SHP77 treated with DMSO at 0.1 percent for 48 hours (cell line): Measurements from ENCODE around the gene TNFAIP1.
A peak's percentile ranks its signal among the peaks of the same experiment; 100 is the strongest.

Source experiments
- DNase-seq: peaks from one replicate; lab custom pipeline; 2025; lab: John Stamatoyannopoulos, UW

The TNFAIP1 gene

GRCh38 chr17:28345419-28346198 is 10.0 kb downstream of the TNFAIP1 start:
- no peak for DNase-seq

DNA sequence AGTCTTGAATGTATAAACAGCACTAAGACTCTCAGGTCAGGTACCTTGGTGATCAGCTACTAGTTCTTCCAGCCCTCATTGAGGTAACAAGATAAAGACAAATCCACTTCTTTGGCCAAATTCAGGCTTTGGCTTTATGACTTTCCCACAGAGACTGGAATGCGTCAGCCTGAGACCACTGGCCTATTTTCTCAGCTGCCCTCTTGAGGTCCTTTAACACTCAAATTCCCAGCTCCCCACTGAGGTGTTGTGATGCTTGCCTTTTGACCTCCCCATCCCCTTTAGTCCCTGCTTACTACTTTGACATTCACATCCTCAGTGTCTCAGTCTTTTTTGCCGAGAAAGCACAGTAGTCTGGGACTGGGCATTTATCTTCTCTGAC is 10.6 kb downstream of the TNFAIP1 start:
- DNase-seq: no peak

GRCh38 chr17:28346746-28347246 is 11.2 kb downstream of the TNFAIP1 start:
- no peak for DNase-seq

GRCh38 chr17:28347261-28347891 is 11.8 kb downstream of the TNFAIP1 start:
- no peak for DNase-seq

- DNase-seq: no peak
Measured at GRCh38 chr17:28348979-28349378, 13.4 kb downstream of the TNFAIP1 start.

DNA sequence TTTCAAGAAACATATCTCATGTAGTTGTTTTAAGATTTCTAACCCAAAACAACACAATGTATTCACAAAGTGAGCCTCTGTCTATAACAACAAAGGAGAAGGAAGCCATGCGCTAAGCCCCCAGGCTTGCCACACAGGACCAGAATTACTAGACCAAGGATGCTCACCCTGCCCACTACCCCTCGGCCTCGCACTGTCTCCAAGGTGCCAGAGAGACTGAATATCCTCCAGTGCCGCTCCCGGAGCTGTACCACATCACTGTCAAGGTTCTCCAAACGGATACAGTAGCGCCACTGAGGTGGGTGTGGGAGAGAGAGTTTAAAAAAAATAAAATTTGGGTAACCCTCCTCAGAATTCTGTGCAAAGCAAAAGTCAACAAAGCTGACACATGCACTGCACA is 14.7 kb downstream of the TNFAIP1 start:
- no peak for DNase-seq

- DNase-seq: peak; percentile 83
Measured at GRCh38 chr17:28357061-28357900, 21.7 kb downstream of the TNFAIP1 start, which contains the start of gene POLDIP2. TSS of gene POLDIP2 (minus strand) at chr17:28357527. CDS start at chr17:28357448, 79 bp downstream.

- no peak for DNase-seq
Measured at GRCh38 chr17:28357901-28358197, 22.3 kb downstream of the TNFAIP1 start.

DNA sequence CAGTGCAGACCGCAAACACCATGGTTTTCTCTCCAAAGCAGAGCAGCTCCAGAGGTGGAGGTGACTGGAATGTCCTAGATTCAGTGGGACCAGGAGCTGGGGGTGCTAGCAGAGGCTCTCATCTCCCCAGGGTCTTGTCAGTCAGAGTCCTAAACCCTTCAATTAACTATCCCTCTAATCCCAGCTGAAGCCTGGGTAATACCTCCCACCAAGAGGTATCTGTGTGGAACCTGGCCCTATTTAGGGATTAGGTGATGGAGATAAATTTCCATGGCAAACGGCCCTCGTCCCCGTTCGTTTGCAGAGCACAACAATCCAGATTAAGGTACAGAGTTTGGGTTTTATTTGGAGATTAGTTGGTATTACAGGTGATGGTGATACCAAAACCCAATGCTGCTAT is 27.6 kb downstream of the TNFAIP1 start:
- no peak for DNase-seq

- no peak for DNase-seq
Measured at GRCh38 chr17:28363776-28364650, 28.5 kb downstream of the TNFAIP1 start.

GRCh38 chr17:28364665-28365363 is 29.3 kb downstream of the TNFAIP1 start, which contains the start of gene SEBOX:
TSS of gene SEBOX (minus strand) at chr17:28365199. CDS start at chr17:28365151, 48 bp downstream.
- no peak for DNase-seq

DNA sequence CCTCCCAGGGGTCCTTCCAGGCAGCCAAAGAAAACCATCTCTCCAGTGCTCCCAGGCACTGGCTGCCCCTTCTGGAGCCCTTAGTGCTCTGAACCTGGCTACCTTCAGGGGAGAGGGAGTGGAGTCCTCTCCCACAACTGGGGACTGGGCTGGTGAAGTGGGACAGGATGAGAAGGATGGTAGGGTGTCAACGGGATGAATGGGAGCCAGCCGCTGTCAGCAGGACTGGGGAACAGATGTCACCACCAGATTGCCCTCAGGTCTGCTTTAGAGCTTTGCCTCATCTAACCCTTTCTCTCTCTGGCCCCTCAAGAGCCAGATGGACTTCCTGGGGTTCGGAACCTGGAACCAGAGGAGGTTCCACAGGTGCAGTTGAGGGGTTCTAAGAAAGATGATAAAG is 29.9 kb downstream of the TNFAIP1 start:
- no peak for DNase-seq

DNA sequence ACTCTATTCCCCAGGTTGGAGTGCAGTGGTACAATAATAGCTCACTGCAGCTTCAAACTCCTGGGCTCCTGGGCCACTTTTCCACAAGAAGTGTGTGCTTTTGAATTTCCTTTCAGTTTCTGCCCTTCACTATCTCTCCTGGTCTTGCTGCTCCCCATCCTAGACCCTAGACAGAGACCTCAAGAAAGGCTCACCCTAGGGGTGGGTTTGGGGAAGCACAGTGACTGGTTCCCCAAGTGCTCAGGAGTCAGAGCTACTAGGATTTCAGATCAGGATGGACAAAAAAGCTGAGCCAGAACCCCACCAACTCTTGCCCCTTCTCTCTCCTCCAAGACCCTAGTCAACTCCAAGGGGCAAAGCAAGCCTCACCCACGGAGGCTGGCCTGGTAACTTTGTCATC is 31.0 kb downstream of the TNFAIP1 start:
- DNase-seq: no peak

GRCh38 chr17:28367641-28368305 is 32.2 kb downstream of the TNFAIP1 start:
- DNase-seq: no peak

GRCh38 chr17:28368306-28368831 is 32.8 kb downstream of the TNFAIP1 start:
- DNase-seq: no peak

DNA sequence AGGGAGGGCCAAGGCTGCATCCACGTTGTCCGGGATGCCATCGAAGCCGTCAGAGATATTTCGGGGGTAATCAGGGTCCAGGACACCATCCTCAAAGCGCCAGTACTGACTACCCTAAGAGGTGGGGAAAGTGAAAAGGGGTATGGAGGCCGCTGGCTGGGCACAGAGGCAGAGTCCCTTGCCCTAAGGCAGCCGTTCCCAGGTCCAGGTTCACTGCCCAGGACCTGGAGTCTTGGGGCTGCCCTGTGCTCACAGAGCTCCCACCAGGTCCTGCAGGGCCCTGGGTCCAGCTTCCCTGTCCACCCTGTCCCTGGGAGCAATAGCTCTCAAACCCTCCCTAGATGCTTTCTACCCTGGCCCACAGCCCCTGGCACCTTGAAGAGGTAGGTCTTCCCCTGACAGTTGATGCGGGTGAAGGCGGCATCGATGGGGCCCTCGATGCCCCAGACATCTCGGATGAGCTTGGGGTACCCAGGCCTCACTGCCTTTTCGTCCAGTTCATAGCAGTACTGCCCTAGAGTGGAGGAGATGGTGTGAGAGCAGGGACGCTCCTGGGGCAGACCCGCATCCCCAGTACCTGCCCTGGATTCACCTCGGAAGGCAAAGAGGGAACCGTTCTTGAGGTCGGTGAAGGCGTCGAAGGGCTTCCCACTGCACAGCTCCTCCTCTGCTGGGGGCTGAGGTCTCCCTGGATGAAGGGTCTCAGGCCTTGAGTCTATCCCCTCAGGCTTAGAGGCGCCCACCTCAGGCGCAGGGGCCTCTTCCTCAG is 33.5 kb downstream of the TNFAIP1 start:
- no peak for DNase-seq

- no peak for DNase-seq
Measured at GRCh38 chr17:28369684-28370034, 34.1 kb downstream of the TNFAIP1 start.

DNA sequence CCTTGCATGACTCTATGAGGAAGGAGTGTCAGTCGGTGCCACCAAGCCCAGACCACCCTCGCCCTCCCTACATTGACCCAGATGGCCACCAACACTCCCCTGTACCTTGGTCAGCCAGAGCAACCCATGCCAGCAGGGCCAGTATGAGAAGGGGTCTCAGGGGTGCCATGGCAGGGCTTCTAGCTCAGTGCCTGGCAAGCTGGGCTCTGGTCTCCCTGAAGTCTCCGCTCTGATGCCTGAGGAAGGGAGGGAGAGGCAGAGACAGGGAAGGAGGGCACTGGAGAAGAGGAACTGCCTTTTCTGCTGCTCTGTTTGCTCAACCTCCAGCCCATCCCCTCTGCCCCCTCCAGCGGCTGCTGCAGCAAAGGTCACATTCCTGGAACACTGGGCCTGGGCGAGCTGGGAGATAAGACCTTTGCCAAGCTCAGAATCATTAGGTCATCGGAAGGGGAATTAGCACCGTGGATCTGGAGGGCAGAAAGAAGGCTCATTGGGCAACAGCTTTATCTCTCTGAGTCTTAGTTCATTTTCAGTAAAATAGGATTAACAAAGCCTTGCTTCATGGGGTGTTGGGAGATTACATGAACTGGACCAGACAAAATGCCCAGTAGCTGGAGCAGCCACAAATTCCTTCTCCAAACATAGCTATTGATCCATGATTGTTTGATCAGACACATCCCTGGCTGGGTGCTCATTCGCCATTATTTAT is 34.6 kb downstream of the TNFAIP1 start, which contains the start of gene VTN:
VTN (minus strand) TSS at position 273 of the 709 bp plus-strand sequence; CDS start at position 169, 104 bp downstream.
- no peak for DNase-seq

DNA sequence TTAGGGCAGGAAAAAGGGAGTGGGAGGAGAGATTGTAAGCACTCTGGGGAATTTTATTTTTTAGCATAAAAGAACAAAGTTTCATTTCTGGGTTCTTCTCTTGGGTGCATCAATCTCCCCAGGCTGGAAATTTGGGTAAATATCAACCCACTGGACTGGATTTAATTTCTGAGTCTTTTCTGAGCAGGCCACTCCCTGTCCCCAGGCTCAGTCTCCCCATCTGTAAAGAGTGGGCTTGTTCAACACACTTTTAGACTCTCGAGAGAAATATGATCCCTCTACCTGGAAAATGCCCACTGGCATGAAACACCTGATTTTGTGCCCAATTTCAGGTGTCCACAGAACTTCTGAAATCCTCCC is 35.2 kb downstream of the TNFAIP1 start:
- DNase-seq: no peak
